Neuronal stem cell (in vitro differentiated cells): ENCODE data around the gene PRM3.

Experiments
- DNase-seq: peaks from one replicate; pipeline ENCODE4 v3.0.0-alpha.2; 2013; ENCODE audit warnings: low spot score
- H2AFZ ChIP-seq: one replicate; pipeline ENCODE4 v1.6.1; 2013; ENCODE audit warnings: mild to moderate bottlenecking, low read length, inconsistent platforms
- H2AK5ac ChIP-seq: 2 replicates; pipeline ENCODE4 v1.6.1; 2013; ENCODE audit warnings: low read depth, mild to moderate bottlenecking, inconsistent platforms, low read length, moderate library complexity, mixed read lengths
- H2BK120ac ChIP-seq: 2 replicates; pipeline ENCODE4 v1.6.1; 2013; ENCODE audit warnings: low read depth, mild to moderate bottlenecking, inconsistent platforms, low read length, moderate library complexity, mixed read lengths
- H2BK12ac ChIP-seq: one replicate; pipeline ENCODE4 v1.6.1; 2013; ENCODE audit warnings: low read length, inconsistent platforms
- H2BK15ac ChIP-seq: 2 replicates; pipeline ENCODE4 v1.6.1; 2013; ENCODE audit warnings: mild to moderate bottlenecking, low read length, inconsistent platforms, mixed read lengths
- H2BK5ac ChIP-seq: one replicate; pipeline ENCODE4 v1.6.1; 2013; ENCODE audit warnings: inconsistent platforms, mild to moderate bottlenecking, low read length, moderate library complexity
- H3K14ac ChIP-seq: one replicate; pipeline ENCODE4 v1.6.1; 2013; ENCODE audit warnings: low read length, inconsistent platforms
- H3K18ac ChIP-seq: 2 replicates; pipeline ENCODE4 v1.6.1; 2013; ENCODE audit warnings: low read length, inconsistent platforms
- H3K23ac ChIP-seq: 2 replicates; pipeline ENCODE4 v1.6.1; 2013; ENCODE audit warnings: low read depth, mild to moderate bottlenecking, mixed read lengths, low read length, inconsistent platforms; ENCODE audit not compliant: poor library complexity
- H3K27ac ChIP-seq: replicated peaks from 3 replicates; pipeline ENCODE4 v1.5.1; 2013; ENCODE audit warnings: low read length, inconsistent platforms
- H3K27me3 ChIP-seq, 3 experiments: 2 replicates each; pipeline ENCODE4 v1.6.1; 2013; ENCODE audit warnings: low read length in 3 of 3, mild to moderate bottlenecking in 2 of 3, inconsistent platforms in 1 of 3, low read depth in 1 of 3, mixed read lengths in 1 of 3, moderate library complexity in 1 of 3; ENCODE audit not compliant: control insufficient read depth in 3 of 3, insufficient read depth in 3 of 3
- H3K36me3 ChIP-seq, 2 donors: replicated peaks in 1 of 2; 2 replicates each; pipeline ENCODE4 v1.6.1; 2013; ENCODE audit warnings: low read length in 2 of 2; ENCODE audit not compliant: control insufficient read depth in 2 of 2, insufficient read depth in 2 of 2
- H3K4ac ChIP-seq: 2 replicates; pipeline ENCODE4 v1.6.1; 2013; ENCODE audit warnings: inconsistent platforms, mild to moderate bottlenecking, low read length, moderate library complexity
- H3K4me1 ChIP-seq, 2 donors: 1 replicate in 1 of 2; 2 replicates in 1 of 2; pipeline ENCODE4 v1.6.1; 2013; ENCODE audit warnings: low read length in 2 of 2, low read depth in 1 of 2; ENCODE audit not compliant: control insufficient read depth in 2 of 2, insufficient read depth in 1 of 2
- H3K4me2 ChIP-seq: one replicate; pipeline ENCODE4 v1.6.1; 2013; ENCODE audit warnings: mild to moderate bottlenecking, low read length, inconsistent platforms; ENCODE audit not compliant: insufficient read depth, poor library complexity, severe bottlenecking
- H3K4me3 ChIP-seq, 2 donors: 2 replicates each; pipeline ENCODE4 v1.5.1; 2013; ENCODE audit warnings: low read length in 2 of 2, mild to moderate bottlenecking in 2 of 2, inconsistent platforms in 1 of 2, moderate library complexity in 1 of 2
- H3K79me1 ChIP-seq: one replicate; pipeline ENCODE4 v1.6.1; 2013; ENCODE audit warnings: low read depth, mild to moderate bottlenecking, inconsistent platforms, low read length, moderate library complexity
- H3K9ac ChIP-seq: one replicate; pipeline ENCODE4 v1.6.1; 2013; ENCODE audit warnings: mild to moderate bottlenecking, low read depth, low read length, inconsistent platforms; ENCODE audit not compliant: poor library complexity
- H3K9me3 ChIP-seq, 2 donors: replicated peaks in 1 of 2; 2 replicates each; pipeline versions ENCODE3 to v1.6.1; 2013; ENCODE audit warnings: low read length in 2 of 2, mild to moderate bottlenecking in 2 of 2, inconsistent platforms in 1 of 2, low read depth in 1 of 2, mixed read lengths in 1 of 2, moderate library complexity in 1 of 2; ENCODE audit not compliant: control insufficient read depth in 2 of 2, insufficient read depth in 1 of 2
- H4K8ac ChIP-seq: one replicate; pipeline ENCODE4 v1.6.1; 2013; ENCODE audit warnings: low read depth, mild to moderate bottlenecking, inconsistent platforms, low read length, moderate library complexity
- H4K91ac ChIP-seq: one replicate; pipeline ENCODE4 v1.6.1; 2013; ENCODE audit warnings: low read length, low read depth, mild to moderate bottlenecking, inconsistent platforms; ENCODE audit not compliant: poor library complexity
- WGBS, 2 donors: extraction: QIAGEN DNeasy Blood & Tissue Kit; methylation state at CpG; one replicate each; pipeline ENCODE4 v1.1.7; 2013; ENCODE audit warnings: missing lambda C conversion rate in 2 of 2, mixed read lengths in 1 of 2; ENCODE audit not compliant: insufficient read length in 2 of 2, insufficient replicate concordance in 1 of 2; ENCODE audit errors: extremely low coverage in 2 of 2; 5-methylcytosine and 5-hydroxymethylcytosine counted together

The PRM3 gene

GRCh38 chr16:11232852-11233726, 40.3 kb downstream of the PRM3 start:
- DNase-seq, result no peak
- Histone ChIP-seq H2BK12ac (no peak overlapping the region), H3K14ac (peak overlapping the region; percentile 83), H4K8ac (no peak overlapping the region), H3K27ac (no peak overlapping the region), H3K9ac (no peak overlapping the region), H3K4me3 (no peak overlapping the region), H3K79me1 (no peaks in the 10 kb centered on the region), H3K27me3 (peaks cover 0 to 12% (median 0%) of the 10 kb centered on the region in 3 experiments), H2BK15ac (peak overlapping the region; percentile 46), H2BK120ac (no peak overlapping the region), H3K4me2 (no peak overlapping the region), H3K9me3 (no peaks in the 10 kb centered on the region), H3K36me3 (no peaks in the 10 kb centered on the region), H3K23ac (peak overlapping the region; percentile 97), H3K4ac (no peak overlapping the region), H4K91ac (no peak overlapping the region), H2AK5ac (peak overlapping the region; percentile 57), H3K4me1 (peaks cover 2 to 5% of the 10 kb centered on the region in 2 donors), H2BK5ac (no peak overlapping the region), H2AFZ (peak overlapping the region; percentile 75), H3K18ac (peak overlapping the region; percentile 86)
- no CpG with 5 or more reads among the region's 35 CpGs for WGBS, 2 donors

DNA sequence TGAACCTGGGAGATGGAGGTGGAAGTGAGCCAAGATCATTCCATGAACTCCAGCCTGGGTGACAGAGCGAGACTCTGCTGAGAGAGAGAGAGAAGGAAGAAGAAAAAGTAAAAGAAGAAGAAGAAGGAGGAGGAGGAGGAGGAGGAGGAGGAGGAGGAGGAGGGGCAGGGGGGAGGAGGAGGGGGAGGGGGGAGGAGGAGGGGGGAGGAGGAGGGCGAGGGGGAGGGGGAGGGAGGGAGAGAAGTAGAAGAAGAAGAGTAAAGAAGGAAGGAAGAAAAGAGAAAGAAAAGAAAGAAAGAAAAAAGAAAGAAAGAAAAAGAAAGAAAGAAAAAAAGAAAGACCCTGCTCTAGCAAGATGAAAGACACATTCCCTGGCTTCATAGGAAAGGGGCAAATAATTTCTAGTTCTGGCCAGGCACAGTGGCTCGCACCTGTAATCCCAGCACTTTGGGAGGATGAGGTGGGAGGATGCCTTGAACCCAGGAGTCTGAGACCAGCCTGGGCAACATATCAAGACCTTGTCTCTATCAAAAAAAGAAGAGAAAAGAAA, 41.1 kb downstream of the PRM3 start:
- Histone ChIP-seq H3K27me3 (peaks cover 0 to 12% (median 0%) of the 10 kb centered on the region in 3 experiments), H2AFZ (peak overlapping the region; percentile 75), H2BK12ac (no peak overlapping the region), H3K14ac (no peak overlapping the region), H4K8ac (no peak overlapping the region), H3K79me1 (no peaks in the 10 kb centered on the region), H2BK120ac (no peak overlapping the region), H3K23ac (no peak overlapping the region), H3K4me3 (no peak overlapping the region), H2BK15ac (no peak overlapping the region), H3K18ac (no peak overlapping the region), H2BK5ac (no peak overlapping the region), H4K91ac (no peak overlapping the region), H3K4me2 (no peak overlapping the region), H3K27ac (no peak overlapping the region), H3K9ac (no peak overlapping the region), H3K36me3 (no peaks in the 10 kb centered on the region), H3K4me1 (peaks cover 2 to 5% of the 10 kb centered on the region in 2 donors), H2AK5ac (no peak overlapping the region), H3K4ac (no peak overlapping the region), H3K9me3 (no peaks in the 10 kb centered on the region)
- DNase-seq, result no peak
- WGBS, 2 donors, result no CpG with 5 or more reads among the region's 3 CpGs

- no CpG with 5 or more reads among the region's 10 CpGs for WGBS, 2 donors
- Histone ChIP-seq H4K8ac (no peak overlapping the region), H2BK120ac (no peak overlapping the region), H3K4me1 (peaks cover 2 to 5% of the 10 kb centered on the region in 2 donors), H3K23ac (no peak overlapping the region), H3K4me2 (no peak overlapping the region), H4K91ac (no peak overlapping the region), H3K27ac (no peak overlapping the region), H3K27me3 (peaks cover 0 to 12% (median 0%) of the 10 kb centered on the region in 3 experiments), H2BK12ac (no peak overlapping the region), H2BK15ac (no peak overlapping the region), H2BK5ac (no peak overlapping the region), H3K79me1 (no peaks in the 10 kb centered on the region), H3K14ac (peak overlapping the region; percentile 26), H3K36me3 (no peaks in the 10 kb centered on the region), H2AFZ (peak overlapping the region; percentile 77), H3K4ac (no peak overlapping the region), H2AK5ac (peak overlapping the region; percentile 41), H3K9me3 (no peaks in the 10 kb centered on the region), H3K18ac (peak overlapping the region; percentile 75), H3K9ac (no peak overlapping the region), H3K4me3 (no peak overlapping the region)
- DNase-seq, result no peak
Measured at GRCh38 chr16:11231367-11231970, 42.0 kb downstream of the PRM3 start.

GRCh38 chr16:11229906-11230305, 43.5 kb downstream of the PRM3 start:
- no peaks in the 10 kb centered on the region for H3K79me1 ChIP-seq
- H3K27me3 ChIP-seq, result peaks cover 0 to 12% (median 0%) of the 10 kb centered on the region in 3 experiments
- WGBS, 2 donors, result no CpG with 5 or more reads among the region's 4 CpGs
- H3K9me3 ChIP-seq, result no peaks in the 10 kb centered on the region
- H2BK5ac ChIP-seq, result no peak overlapping the region
- no peak overlapping the region for H3K4me3 ChIP-seq
- no peak overlapping the region for H3K27ac ChIP-seq
- no peak overlapping the region for H2BK120ac ChIP-seq
- no peaks in the 10 kb centered on the region for H3K36me3 ChIP-seq
- H2BK15ac ChIP-seq, result peak overlapping the region; percentile 8
- peak overlapping the region; percentile 47 for H2AK5ac ChIP-seq
- H4K91ac ChIP-seq, result no peak overlapping the region
- H2AFZ ChIP-seq, result no peak overlapping the region
- no peak overlapping the region for H3K4ac ChIP-seq
- H3K18ac ChIP-seq, result no peak overlapping the region
- no peak overlapping the region for H3K23ac ChIP-seq
- no peak overlapping the region for H3K14ac ChIP-seq
- no peak overlapping the region for H2BK12ac ChIP-seq
- no peak overlapping the region for H3K4me2 ChIP-seq
- no peak for DNase-seq
- peaks cover 2 to 5% of the 10 kb centered on the region in 2 donors for H3K4me1 ChIP-seq
- no peak overlapping the region for H4K8ac ChIP-seq
- H3K9ac ChIP-seq, result no peak overlapping the region
